ENCODE measurements around the gene CTNNA2. TPM values are rescaled to one million over a fixed set of nuclear protein-coding genes. Genes with fewer than 3 reads are reported as not detected.

The CTNNA2 gene
- polyA plus RNA-seq, 1 experiment, result not detected

GRCh38 chr2:79611448-79612016, 98.7 kb downstream of the CTNNA2 start:
- no peak for TF ChIP-seq CTCF (IDR thresholded peaks at IDR 0.05; ENCODE audit: low read depth, low read length)
- H3K4me3 ChIP-seq (ENCODE audit: low read depth, low read length), result no peak overlapping the region
- ChIA-PET CTCF (no interaction called here), POLR2A (no interaction called here)
- H3K9me3 ChIP-seq (ENCODE audit: control insufficient read depth, insufficient read depth, low read length), result no peaks in the 10 kb centered on the region
- H3K27ac ChIP-seq (ENCODE audit: low read depth, low read length), result no peak overlapping the region
- no peak for DNase-seq (ENCODE audit: low read depth, low spot score)
- H3K27me3 ChIP-seq (ENCODE audit: control insufficient read depth, insufficient read depth, low read length), result no peaks in the 10 kb centered on the region

- Histone ChIP-seq H3K4me3 (ENCODE audit: low read depth, low read length) (no peak overlapping the region), H3K27me3 (ENCODE audit: control insufficient read depth, insufficient read depth, low read length) (no peaks in the 10 kb centered on the region), H3K27ac (ENCODE audit: low read depth, low read length) (no peak overlapping the region), H3K9me3 (ENCODE audit: control insufficient read depth, insufficient read depth, low read length) (no peaks in the 10 kb centered on the region)
- CTCF ChIA-PET, result no interaction called here
- no peak for DNase-seq (ENCODE audit: low read depth, low spot score)
- no peak for TF ChIP-seq CTCF (IDR thresholded peaks at IDR 0.05; ENCODE audit: low read depth, low read length)
- POLR2A ChIA-PET, result no interaction called here
Measured at GRCh38 chr2:79612999-79613398, 100.1 kb downstream of the CTNNA2 start.

GRCh38 chr2:79619442-79619841, 106.6 kb downstream of the CTNNA2 start:
- H3K27ac ChIP-seq (ENCODE audit: low read depth, low read length), result no peak overlapping the region
- H3K4me3 ChIP-seq (ENCODE audit: low read depth, low read length), result no peak overlapping the region
- ChIA-PET POLR2A (no interaction called here), CTCF (no interaction called here)
- no peaks in the 10 kb centered on the region for H3K27me3 ChIP-seq (ENCODE audit: control insufficient read depth, insufficient read depth, low read length)
- TF ChIP-seq CTCF (IDR thresholded peaks at IDR 0.05; ENCODE audit: low read depth, low read length), result no peak
- no peak for DNase-seq (ENCODE audit: low read depth, low spot score)
- H3K9me3 ChIP-seq (ENCODE audit: control insufficient read depth, insufficient read depth, low read length), result no peaks in the 10 kb centered on the region

- POLR2A ChIA-PET, result no interaction called here
- CTCF ChIA-PET, result no interaction called here
- no peak for TF ChIP-seq CTCF (IDR thresholded peaks at IDR 0.05; ENCODE audit: low read depth, low read length)
- H3K4me3 ChIP-seq (ENCODE audit: low read depth, low read length), result no peak overlapping the region
- no peaks in the 10 kb centered on the region for H3K27me3 ChIP-seq (ENCODE audit: control insufficient read depth, insufficient read depth, low read length)
- DNase-seq (ENCODE audit: low read depth, low spot score), result no peak
- no peak overlapping the region for H3K27ac ChIP-seq (ENCODE audit: low read depth, low read length)
- no peaks in the 10 kb centered on the region for H3K9me3 ChIP-seq (ENCODE audit: control insufficient read depth, insufficient read depth, low read length)
Measured at GRCh38 chr2:79619976-79620375, 107.1 kb downstream of the CTNNA2 start.

GRCh38 chr2:79620679-79621078, 107.8 kb downstream of the CTNNA2 start:
- POLR2A ChIA-PET, result no interaction called here
- CTCF ChIA-PET, result no interaction called here

More at GRCh38 chr2:79620679-79621078, 107.8 kb downstream of the CTNNA2 start:
- H3K4me3 ChIP-seq (ENCODE audit: low read depth, low read length), result no peak overlapping the region
- TF ChIP-seq CTCF (IDR thresholded peaks at IDR 0.05; ENCODE audit: low read depth, low read length), result no peak
- H3K27ac ChIP-seq (ENCODE audit: low read depth, low read length), result no peak overlapping the region
- no peak for DNase-seq (ENCODE audit: low read depth, low spot score)
- H3K9me3 ChIP-seq (ENCODE audit: control insufficient read depth, insufficient read depth, low read length), result no peaks in the 10 kb centered on the region
- H3K27me3 ChIP-seq (ENCODE audit: control insufficient read depth, insufficient read depth, low read length), result no peaks in the 10 kb centered on the region
